Dedifferentiated amniotic fluid mesenchymal stem cell (primary cell): ENCODE data around the gene MB.
"Not testable (repeated sequence)": the region's sequence is repeated elsewhere in the genome, so short reads cannot be mapped to it uniquely, and the experiment has no call there.

Experiments used
- DNase-seq: peaks from one replicate; pipeline ENCODE4 v3.0.0-alpha.2; 2016; ENCODE audit errors: extremely low spot score

MB gene

GRCh38 chr22:35617137-35617755, at the start of gene MB:
Gene MB (minus strand): TSS chr22:35617329. CDS start chr22:35617257, 72 bp downstream.
- no peak for DNase-seq

GRCh38 chr22:35666699-35667098, 49.6 kb upstream of the MB start:
- DNase-seq, result not testable (repeated sequence)

GRCh38 chr22:35664955-35665587, 47.9 kb upstream of the MB start:
- DNase-seq, result no peak

GRCh38 chr22:35663371-35663770, 46.2 kb upstream of the MB start:
- no peak for DNase-seq

GRCh38 chr22:35662914-35663313, 45.8 kb upstream of the MB start:
- no peak for DNase-seq

- peak; percentile 28 for DNase-seq
Measured at GRCh38 chr22:35661464-35661863, 44.3 kb upstream of the MB start.

GRCh38 chr22:35660291-35661127, 43.4 kb upstream of the MB start:
- no peak for DNase-seq

- no peak for DNase-seq
Measured at GRCh38 chr22:35657571-35658312, 40.6 kb upstream of the MB start.

GRCh38 chr22:35656284-35656752, 39.2 kb upstream of the MB start:
- no peak for DNase-seq

- DNase-seq, result no peak
Measured at GRCh38 chr22:35653824-35654223, 36.7 kb upstream of the MB start.

- DNase-seq, result no peak
Measured at GRCh38 chr22:35651085-35651484, 34.0 kb upstream of the MB start.

GRCh38 chr22:35649636-35650250, 32.6 kb upstream of the MB start:
- DNase-seq, result no peak

GRCh38 chr22:35649026-35649553, 32.0 kb upstream of the MB start:
- DNase-seq, result no peak

GRCh38 chr22:35648066-35649025, 31.2 kb upstream of the MB start, which contains the start of gene APOL6:
Gene APOL6 (plus strand): TSS chr22:35648446. CDS start chr22:35656426, 7,980 bp downstream.
- peak; percentile 53 for DNase-seq

- DNase-seq, result no peak
Measured at GRCh38 chr22:35645646-35646045, 28.5 kb upstream of the MB start.

- DNase-seq, result no peak
Measured at GRCh38 chr22:35643991-35644390, 26.9 kb upstream of the MB start.

GRCh38 chr22:35642305-35642741, 25.2 kb upstream of the MB start:
- DNase-seq, result no peak

GRCh38 chr22:35641494-35642120, 24.5 kb upstream of the MB start:
- no peak for DNase-seq

GRCh38 chr22:35638410-35638809, 21.3 kb upstream of the MB start:
- DNase-seq, result peak; percentile 91
